IPS-NIHi11 (cell line): ENCODE measurements around the gene UBD.
A peak's percentile ranks its signal among the peaks of the same experiment; 100 is the strongest.

Source experiments
- DNase-seq: peaks from one replicate; pipeline ENCODE4 v3.0.0; 2012; ENCODE audit warnings: mixed read lengths, low spot score

UBD gene

DNA sequence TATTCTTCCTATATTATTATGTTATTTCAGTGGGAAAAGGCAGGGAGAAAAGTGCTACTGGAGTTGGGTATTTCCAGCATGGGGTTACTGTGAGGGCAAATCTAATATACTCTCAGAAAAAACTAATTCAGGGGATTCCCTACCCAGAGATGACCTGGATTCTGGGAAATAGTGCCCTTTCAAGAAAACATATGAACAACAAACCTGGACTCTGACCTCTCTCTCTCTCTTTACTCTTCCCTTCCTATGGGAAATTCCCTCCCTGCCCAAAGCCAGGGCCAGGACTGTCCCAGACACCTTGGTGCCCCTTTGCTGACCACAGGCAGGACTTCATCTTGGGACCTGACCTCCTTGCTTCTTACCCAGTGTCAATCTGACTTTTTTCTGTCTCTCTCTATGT, 1.6 kb upstream of the UBD start:
- no peak for DNase-seq

DNA sequence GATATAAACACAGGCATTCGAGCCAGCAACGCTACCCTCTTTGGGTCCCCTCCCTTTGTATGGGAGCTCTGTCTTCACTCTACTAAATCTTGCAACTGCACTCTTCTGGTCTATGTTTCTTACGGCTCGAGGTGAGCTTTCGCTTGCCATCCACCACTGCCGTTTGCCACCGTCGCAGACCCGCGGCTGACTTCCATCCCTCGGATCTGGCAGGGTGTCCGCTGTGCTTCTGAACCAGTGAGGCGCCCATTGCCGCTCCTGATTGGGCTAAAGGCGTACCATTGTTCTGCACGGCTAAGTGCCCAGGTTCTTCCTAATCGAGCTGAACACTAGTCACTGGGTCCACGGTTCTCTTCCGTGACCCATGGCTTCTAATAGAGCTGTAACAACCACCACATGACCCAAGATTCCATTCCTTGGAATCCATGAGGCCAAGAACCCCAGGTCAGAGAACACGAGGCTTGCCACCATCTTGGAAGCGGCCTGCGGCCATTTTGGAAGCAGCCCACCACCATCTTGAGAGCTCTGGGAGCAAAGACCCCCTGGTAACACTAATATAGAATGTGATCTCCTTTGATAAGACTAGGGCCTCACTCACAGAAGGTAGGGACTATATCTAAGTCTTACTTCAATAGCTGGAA, 973 bp downstream of the UBD start:
- no peak for DNase-seq

- DNase-seq = no peak
Observed at GRCh38 chr6:29557320-29557719, 2.2 kb downstream of the UBD start.

- no peak for DNase-seq
Observed at GRCh38 chr6:29554764-29555163, 4.8 kb downstream of the UBD start.

GRCh38 chr6:29553268-29554057, 6.1 kb downstream of the UBD start:
- DNase-seq = peak; percentile 76

DNA sequence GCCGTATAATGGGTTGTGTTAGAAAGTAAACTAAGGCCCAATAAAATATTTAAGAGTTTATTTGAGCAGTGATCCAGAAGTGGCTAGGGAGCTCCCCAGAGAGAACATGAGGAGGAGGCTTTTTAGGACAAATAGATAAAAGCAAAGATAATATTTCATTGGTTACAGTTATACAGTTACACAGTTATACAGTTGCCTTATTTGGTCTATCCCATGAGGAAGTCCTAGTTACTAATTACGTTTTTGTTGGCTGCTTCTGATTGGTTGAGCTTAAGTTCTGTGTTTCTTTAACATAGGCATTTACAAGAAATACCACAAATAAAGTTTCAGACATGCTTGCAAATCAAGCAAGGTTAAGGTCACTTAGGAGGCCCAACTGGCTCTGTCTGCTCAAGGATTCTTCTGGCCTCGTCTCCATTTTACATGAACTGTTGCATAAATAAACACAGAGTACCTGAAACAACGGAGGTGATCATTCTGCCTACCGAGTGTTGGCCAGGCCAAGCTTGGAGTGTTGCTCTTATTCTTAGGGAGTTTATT, 7.0 kb downstream of the UBD start:
- peak; percentile 42 for DNase-seq

DNA sequence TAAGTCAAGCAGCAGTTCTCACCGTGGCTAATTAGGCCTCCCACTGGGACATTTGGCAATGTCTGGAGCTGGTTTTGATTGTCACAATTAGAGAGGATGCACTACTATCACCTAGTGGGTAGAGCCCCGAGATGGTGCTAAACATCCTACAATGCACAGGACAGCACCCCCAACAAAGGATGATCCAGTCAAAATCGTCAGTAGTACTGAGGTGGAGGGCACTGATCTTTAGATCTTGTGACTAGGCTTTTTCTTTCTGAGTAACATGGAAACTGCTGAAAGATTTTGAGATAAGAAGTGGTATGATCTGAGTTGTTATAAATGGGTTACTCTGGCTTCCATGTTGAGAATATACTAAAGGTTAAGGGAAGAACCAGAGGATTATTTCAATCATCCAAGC, 12.0 kb downstream of the UBD start:
- DNase-seq = no peak

DNA sequence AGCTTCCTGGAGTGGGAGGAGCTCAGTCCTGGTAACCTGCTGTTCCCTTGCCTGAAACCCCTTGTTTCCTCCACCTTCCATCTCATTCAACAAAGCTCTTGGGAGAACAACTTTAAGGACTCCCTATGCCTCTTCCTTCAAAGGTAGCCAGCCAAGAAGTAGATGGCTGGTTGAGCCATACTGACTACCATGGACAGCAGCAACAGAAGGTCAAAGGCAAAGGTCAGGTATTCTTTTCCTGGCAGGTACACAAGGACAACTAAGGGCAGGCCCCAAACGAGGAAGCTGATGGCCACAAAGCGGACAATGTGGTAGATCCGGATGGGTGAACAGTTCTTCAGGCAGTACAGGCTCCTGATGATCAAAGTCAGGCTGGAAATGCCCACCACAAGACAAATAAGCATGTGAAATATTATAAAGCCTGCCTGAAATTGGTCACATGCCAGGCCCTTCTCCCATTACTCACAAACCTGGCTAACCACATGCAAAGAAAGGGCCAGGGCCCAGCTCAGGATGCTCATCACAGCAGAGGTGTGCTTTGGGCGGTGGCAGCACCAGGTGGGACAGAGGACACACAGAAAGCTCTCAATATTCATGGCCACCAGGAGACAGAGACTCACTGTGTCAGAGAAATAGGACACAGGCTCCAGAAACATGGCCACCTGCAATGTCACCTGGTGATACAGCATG, 21.7 kb downstream of the UBD start:
- peak; percentile 24 for DNase-seq

GRCh38 chr6:29532320-29532951, 27.1 kb downstream of the UBD start:
- no peak for DNase-seq

- no peak for DNase-seq
Observed at GRCh38 chr6:29531668-29532067, 27.9 kb downstream of the UBD start.

DNA sequence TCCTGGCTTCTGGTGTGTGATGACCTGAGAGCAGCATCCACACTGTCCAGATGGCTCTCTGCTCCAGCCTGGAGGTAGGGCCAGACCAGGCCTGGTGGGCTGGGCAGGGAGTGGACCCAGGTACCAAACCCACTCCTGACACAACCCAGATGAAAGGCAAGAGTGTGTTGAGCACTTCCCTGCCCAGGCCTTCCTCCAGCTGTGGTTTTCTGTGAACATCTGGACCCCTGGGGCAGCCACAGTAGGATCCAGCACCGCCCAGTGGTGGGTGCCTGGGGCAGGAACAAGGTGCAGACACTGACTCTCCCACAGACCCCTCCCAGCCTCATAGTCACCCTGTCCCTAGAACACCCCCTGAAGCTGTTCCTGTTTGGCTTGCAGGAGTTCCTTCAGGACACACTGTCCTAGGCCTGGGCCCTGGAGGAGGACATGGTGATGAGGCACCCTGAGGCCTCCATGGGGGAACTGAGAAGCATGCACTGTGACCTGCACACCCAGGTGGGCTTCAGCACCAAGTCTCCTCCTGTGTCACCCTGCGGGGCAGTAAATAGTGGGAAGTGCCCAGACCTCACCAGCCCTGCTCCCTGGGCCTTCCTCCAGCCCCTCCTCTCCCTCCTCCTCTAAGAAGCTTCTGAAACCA, 28.7 kb downstream of the UBD start:
- no peak for DNase-seq

- no peak for DNase-seq
Observed at GRCh38 chr6:29529956-29530355, 29.6 kb downstream of the UBD start.

DNA sequence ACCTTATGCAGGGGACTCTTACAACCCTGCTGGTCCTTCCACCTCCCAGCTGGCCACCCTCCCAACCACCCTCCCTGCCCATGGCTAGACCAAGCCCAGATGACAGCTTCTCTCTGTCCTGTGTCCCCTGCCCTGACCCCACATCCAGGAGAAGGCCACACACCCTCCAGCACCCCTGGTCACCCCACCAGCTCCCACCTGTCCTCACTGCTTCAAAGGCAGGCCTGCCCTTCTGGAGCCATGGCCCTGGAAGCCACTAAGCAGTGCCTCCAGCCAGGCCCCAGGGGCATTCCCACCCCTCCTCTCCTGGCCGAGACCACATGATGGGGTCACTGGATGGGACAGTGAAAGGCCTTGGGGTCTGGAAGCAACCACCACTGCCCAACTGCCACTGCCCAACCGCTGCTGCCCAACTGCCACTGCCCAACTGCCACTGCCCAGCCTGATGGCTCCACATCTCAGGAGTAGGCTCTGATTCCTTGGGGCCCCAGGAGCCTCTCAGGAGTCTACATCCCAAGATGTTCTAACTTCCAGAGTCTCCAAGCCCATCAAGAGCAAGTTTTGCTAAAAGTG, 30.5 kb downstream of the UBD start:
- DNase-seq = no peak

DNA sequence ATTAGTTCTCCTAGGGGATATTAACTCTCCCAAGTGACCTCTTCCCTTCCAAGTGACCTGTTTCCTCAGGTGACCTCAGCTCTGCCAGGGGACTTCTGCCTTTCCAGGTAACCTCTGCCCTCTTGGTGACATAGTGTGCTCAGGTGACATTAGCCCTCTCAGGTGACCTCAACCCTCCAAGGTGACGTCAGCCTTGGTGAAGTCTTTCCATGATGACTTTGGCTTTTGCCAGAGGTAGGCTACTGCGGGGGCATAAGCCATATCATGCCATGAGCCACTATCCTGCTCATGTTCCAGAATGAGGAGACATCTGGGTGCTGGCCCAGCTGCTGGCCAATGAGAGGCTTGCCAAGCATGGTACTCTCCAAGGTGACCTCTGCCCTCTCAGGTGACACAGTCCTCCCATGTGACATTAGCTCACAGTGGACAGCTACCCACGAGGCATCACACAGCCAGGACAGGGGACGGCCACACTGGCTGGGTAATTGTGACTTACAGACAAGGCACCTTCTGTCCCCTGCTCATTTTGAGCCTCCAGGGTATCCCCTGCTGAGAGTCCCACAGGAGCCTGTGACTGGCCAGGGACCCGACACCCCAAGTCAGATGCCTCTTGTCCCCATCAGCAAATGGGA, 31.1 kb downstream of the UBD start:
- no peak for DNase-seq

DNA sequence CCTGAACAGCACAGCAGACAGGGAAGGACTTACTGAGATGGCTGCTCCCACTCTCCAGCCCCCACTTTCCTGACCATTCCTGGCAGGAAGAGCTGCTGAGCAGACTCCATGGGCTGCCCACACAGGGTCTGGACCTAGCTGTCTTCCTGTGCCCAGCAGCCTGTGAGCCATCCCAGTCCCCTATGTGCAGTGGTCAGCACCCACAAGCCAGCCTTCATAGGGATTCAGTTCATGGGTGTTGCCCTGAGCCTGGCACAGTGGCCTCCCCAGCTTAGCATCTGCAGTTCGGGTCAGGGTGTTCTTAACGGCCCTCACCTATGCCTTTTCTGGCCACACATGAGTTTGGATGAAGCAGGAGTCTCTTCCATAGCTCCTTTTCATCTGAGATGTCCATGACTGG, 32.0 kb downstream of the UBD start:
- DNase-seq = no peak

DNA sequence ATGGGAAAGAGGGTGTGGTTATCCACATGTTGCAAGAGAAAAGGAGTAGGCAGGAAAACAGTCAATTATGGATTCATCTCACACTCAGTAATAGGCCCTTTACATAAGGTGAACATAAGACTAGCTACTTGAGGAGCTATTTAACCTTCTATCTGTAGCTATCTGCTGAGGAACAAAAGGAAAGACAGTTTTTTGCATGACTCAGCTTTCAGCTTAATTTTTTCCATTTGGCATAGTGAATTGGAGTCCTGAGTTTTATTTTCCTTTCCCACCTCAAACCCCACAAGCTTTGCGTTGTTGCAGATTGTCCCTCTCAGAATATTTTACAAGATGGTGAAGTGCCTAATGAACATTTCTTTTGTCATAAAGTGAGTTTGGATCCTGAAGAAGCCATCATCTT, 32.4 kb downstream of the UBD start:
- DNase-seq = no peak

DNA sequence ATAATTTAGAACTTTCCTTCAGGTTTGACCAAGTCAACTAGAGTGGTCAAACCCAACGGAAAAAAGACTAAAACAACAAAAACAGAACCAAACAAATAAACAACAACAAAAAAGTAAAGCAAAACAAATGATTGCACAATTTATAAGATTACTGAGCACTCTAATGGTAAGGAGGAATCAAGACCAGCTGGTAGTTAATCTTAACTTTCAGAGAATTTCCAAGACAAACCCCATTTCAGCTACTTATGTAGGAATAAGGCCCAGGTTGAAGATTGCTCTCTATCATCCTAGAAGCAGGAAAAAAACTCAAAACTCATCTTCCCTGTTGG, 34.3 kb downstream of the UBD start:
- no peak for DNase-seq

DNA sequence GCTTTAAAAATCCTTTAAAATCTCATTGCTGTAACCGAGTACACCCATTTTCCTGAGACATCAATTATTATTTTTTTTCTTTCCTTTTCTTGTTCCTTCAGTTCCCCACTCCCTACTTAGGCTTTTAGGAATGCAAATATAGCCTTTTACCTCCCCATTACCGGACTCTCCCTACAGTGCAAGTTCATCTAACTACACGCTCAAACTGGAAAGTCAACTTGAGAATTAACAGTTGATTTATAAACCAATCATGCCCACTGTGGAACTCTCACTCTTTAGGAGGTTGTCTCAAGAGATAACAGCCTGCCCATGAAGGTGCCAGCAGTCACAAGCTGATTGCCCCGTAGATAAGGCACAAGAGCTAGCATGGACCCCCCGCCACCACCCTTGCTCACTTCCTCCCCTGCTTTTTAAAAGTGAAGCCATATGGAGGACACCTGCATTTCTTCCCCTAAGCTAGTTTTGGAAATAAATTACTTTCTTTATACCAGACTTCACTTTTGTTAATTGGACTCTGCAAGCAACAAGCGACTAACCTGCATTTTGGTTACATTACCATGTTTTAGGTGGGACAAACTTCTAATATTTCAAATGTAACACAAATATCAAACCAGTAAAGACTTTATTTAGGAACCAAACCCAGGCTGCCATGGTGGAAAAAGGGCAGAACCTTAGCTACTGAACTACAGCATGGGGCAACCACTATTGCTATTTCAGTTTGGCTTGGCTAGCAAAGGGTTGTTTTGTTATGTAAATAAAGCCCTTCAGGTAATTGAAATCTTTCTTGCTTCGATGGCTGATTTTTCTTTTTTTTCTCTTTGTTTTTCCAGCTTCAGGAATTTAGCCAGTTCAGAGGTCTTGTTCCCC, 34.9 kb downstream of the UBD start:
- DNase-seq = no peak

- no peak for DNase-seq
Observed at GRCh38 chr6:29524044-29524443, 35.5 kb downstream of the UBD start.

- DNase-seq = no peak
Observed at GRCh38 chr6:29522227-29522626, 37.3 kb downstream of the UBD start.
